GM12874 (cell line): ENCODE results near the gene CLEC20A.

ENCODE experiments used
- TF ChIP-seq, protein P1 (sequence below): IDR thresholded peaks from 2 replicates; pipeline ENCODE4 v1.5.1; 2011; ENCODE audit warnings: low read depth, mild to moderate bottlenecking, control low read depth, low read length, moderate library complexity; ENCODE audit not compliant: insufficient read depth

The CLEC20A gene

DNA sequence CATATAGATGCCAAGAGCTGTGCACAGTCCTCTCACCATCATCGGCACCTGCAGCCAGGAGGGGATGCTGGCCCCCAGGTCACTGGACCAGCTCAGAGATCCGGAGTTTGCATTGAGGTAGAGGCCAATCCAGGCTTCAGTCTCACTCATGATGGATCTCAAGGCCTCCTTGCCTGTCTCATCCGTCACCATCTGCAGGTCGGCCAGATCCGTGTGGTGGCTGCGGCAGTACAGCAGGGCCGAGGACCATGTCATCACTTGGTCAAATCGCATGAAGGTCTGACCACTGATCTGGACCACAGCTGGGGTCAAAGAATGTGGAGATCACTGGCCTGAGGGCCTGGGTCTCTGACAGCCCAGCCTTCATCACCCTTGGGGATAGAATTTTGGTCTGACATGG is 6.6 kb downstream of the CLEC20A start:
- TF ChIP-seq, protein P1, sequence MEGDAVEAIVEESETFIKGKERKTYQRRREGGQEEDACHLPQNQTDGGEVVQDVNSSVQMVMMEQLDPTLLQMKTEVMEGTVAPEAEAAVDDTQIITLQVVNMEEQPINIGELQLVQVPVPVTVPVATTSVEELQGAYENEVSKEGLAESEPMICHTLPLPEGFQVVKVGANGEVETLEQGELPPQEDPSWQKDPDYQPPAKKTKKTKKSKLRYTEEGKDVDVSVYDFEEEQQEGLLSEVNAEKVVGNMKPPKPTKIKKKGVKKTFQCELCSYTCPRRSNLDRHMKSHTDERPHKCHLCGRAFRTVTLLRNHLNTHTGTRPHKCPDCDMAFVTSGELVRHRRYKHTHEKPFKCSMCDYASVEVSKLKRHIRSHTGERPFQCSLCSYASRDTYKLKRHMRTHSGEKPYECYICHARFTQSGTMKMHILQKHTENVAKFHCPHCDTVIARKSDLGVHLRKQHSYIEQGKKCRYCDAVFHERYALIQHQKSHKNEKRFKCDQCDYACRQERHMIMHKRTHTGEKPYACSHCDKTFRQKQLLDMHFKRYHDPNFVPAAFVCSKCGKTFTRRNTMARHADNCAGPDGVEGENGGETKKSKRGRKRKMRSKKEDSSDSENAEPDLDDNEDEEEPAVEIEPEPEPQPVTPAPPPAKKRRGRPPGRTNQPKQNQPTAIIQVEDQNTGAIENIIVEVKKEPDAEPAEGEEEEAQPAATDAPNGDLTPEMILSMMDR: no peak

DNA sequence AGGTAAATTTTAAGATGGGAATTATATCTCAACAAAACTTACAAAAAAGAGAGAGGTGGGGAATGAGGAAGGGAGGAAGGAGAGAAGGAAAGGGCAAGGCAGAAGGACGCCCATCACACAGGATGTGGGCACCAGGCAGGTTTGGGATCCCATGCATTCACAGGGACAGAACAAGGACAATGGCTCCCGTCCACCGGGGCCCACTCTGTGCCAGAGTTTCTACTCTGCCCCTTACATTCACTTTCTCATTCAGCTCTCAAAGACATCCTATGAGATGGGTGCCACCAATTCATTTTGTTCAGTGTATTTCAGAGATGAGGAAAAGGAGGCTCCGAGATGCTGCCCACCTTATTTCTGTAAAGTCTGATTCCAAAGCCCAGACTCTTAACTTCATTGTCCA is 7.4 kb downstream of the CLEC20A start:
- TF ChIP-seq, protein P1: no peak

DNA sequence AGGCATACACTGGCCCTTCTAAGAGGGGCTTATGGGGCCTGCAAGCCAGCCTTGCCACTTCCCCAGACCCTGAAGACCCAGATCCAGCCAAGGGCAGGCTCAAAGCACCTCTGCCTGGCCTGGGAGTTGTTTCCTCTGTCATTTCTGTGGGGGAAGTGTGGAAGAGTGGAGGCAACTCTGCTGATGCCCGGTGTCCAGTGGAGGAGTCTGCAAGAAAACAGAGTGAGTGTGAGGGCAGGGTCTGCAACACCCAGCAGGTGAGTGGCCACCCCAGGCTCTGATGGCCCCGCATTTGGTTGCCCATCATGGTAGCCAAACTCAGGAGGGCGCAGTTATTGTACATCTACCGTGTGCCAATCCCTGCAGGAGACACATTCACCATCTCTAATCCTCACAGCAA is 8.4 kb downstream of the CLEC20A start:
- TF ChIP-seq, protein P1: no peak

DNA sequence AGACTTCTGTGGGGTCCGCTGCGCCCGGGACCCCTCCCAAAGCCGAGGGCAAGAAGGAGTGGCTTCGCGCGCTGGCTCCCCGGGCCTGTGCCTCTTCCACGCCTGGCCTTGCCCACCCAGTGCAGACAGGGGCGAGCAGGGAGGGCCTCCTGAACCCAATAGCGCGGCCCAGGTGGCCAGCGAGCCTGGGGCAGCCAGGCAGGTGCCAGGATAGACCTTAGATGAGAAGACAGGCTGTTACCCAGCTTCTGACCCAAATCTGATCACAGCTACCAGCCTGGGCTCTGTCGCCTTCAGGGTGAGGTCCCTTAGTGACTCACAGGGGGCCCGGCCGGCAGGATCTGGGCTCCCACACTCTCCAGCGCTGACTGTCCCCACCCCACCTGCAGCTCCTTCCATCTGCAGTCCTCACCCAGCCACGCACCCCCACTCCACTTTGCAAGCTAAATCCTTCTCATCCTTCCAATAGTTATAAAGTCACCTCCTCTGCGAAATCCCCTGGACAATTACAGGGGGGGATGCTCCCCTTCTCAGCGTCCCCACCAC is 9.6 kb downstream of the CLEC20A start:
- TF ChIP-seq, protein P1: no peak

DNA sequence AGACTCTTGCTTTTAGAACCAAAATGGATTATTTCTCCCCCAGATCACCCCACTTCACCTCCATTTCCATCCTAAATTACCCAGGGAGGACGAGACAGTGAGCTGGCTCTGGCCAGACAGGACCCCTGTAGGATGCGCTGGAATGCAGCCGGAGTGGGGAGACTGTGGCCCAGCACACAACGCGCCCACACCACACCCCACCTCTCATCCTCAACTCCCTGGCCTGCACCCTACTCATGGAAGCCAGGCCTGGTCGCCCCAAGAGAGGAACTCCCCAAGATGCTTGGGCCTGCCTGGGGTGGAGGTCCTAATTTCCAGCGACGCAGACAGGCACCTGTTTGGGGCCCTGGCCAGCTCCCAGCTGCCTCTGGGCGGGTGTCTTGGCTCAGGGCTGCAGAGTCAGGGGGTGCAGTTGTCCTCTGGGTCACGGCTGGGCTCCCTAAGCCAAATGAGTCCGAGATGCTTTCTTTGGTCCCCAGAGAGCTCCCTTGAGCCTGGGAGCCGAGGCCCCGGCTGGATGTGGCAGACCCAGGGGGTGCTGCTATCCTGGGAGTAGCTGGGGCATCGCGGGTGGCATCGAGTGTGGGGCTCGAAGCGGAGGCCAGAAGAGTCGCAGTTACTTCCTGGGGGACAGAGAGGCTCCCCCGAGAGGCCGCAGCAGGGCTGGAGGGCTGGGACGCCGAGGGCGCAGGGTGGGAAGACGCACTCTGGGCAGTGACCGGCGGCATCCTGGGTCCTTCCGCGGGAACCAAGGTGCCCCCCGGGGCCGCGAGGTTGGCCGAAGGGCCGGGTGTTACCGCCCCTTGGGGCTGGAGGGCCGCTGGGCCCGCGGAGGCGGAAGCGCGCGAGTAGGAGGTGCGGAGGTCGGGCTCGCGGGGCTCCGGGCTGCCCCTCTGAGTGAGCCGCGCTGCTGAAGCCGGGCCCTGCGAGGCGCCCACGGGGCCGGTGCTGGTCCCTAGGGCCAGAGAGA is 10.4 kb downstream of the CLEC20A start:
- TF ChIP-seq, protein P1: no peak

DNA sequence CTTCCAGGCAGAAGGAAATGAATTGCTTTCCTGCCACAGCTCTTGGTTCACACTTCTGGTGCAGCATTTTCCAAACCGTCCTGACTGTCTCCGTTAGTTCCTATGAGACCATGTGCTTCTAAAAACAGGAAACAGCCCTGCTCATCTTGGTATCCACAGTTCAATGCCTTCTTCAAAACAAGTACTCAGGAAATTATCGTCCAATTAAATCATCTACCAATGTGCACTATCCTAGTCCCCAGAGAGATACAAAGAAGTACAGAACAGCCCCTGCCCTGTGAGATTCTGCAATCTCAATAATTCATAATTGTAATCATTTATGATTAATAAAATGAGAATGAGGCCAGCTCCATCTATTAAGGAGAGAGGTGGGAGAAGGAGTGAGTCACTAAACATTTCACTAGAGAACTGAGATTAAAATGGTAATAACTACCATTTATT is 11.2 kb downstream of the CLEC20A start:
- TF ChIP-seq, protein P1: no peak

DNA sequence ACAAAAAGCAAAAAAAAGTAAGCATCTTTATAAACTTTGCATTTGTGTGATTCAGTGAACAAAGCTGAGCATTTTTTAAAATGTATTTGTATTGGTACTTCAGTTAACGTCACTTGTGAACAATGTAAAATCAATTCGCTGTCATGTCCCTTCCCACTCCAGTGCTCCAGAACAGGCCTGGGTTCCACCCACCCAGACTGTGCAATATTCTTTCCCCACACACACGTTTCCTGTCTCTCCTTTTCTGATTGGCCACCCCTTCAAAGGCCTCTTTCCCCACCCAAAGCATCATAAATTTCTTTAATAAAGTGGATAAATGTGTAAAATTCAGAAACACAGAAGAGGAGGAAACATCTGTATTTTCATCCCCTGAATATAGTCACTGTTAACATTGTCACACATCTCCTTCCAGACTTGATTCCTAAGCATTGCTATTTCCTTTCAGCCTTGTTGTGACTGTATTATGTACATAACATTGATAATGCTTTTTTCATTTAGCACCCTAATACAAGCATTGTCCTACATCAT is 12.0 kb downstream of the CLEC20A start:
- TF ChIP-seq, protein P1: no peak
